HepG2 (cell line): Measurements from ENCODE around the gene ESF1. TPM values are rescaled to one million over a fixed set of nuclear protein-coding genes. Genes with fewer than 3 reads are reported as not detected.

Experiments
- ATAD3A ChIP-seq: sonication (generic); formaldehyde crosslinking; IDR thresholded peaks from 2 replicates; pipeline ENCODE4 v1.4.0; 2020; ENCODE audit warnings: missing genetic modification reagents
- CBX5 ChIP-seq: sonication (generic); formaldehyde crosslinking; IDR thresholded peaks from 2 replicates; pipeline ENCODE4 v1.4.0; 2020; ENCODE audit warnings: missing genetic modification reagents, borderline replicate concordance
- CEBPB ChIP-seq: IDR thresholded peaks from 2 replicates; pipeline ENCODE4 v1.6.1; 2011; ENCODE audit warnings: low read depth, low read length, improper control_type of control experiment, borderline replicate concordance
- CHD2 ChIP-seq: IDR thresholded peaks from 2 replicates; pipeline ENCODE4 v1.6.1; 2011; ENCODE audit warnings: low read depth, low read length, improper control_type of control experiment
- EEA1 ChIP-seq: sonication (generic); formaldehyde crosslinking; IDR thresholded peaks from 2 replicates; pipeline ENCODE4 v1.5.1; 2020; ENCODE audit warnings: mild to moderate bottlenecking, missing genetic modification reagents, borderline replicate concordance
- HNRNPUL1 ChIP-seq: fragments of 200-400 bp; formaldehyde crosslinking; IDR thresholded peaks from 2 replicates; pipeline ENCODE4 v1.6.1; 2017; ENCODE audit warnings: low read depth, mild to moderate bottlenecking, low read length, moderate library complexity
- KLF6 ChIP-seq: IDR thresholded peaks from 2 replicates; pipeline ENCODE4 v1.8.0; 2016; ENCODE audit warnings: missing biosample characterization, missing genetic modification reagents
- MAF1 ChIP-seq: sonication (generic); formaldehyde crosslinking; IDR thresholded peaks from 2 replicates; pipeline ENCODE4 v1.5.0; 2020; ENCODE audit warnings: missing genetic modification reagents, borderline replicate concordance
- MBD4 ChIP-seq: IDR thresholded peaks from 2 replicates; pipeline ENCODE4 v1.6.1; 2012; ENCODE audit warnings: low read length, inconsistent platforms, borderline replicate concordance
- MEF2D ChIP-seq: sonication (generic); formaldehyde crosslinking; IDR thresholded peaks from 2 replicates; pipeline ENCODE4 v1.5.1; 2020; ENCODE audit warnings: mild to moderate bottlenecking, missing genetic modification reagents
- MXD3 ChIP-seq: IDR thresholded peaks from 2 replicates; pipeline ENCODE4 v1.6.1; 2016; ENCODE audit warnings: mild to moderate bottlenecking, missing biosample characterization, missing genetic modification reagents
- PAX8 ChIP-seq: sonication (generic); formaldehyde crosslinking; IDR thresholded peaks from 2 replicates; pipeline ENCODE4 v1.8.0; 2022; ENCODE audit warnings: mild to moderate bottlenecking, missing genetic modification reagents, borderline replicate concordance
- PLSCR1 ChIP-seq: sonication (generic); formaldehyde crosslinking; IDR thresholded peaks from 2 replicates; pipeline ENCODE4 v1.5.0; 2020; ENCODE audit warnings: missing genetic modification reagents, mild to moderate bottlenecking, borderline replicate concordance
- REL ChIP-seq: sonication (generic); formaldehyde crosslinking; conservative IDR thresholded peaks from 2 replicates; pipeline ENCODE4 v1.8.0; 2022; ENCODE audit warnings: mild to moderate bottlenecking, missing genetic modification reagents, moderate library complexity
- RELA ChIP-seq: sonication (generic); formaldehyde crosslinking; IDR thresholded peaks from 2 replicates; pipeline ENCODE4 v1.4.0; 2020; ENCODE audit warnings: missing genetic modification reagents
- SIN3A ChIP-seq: IDR thresholded peaks from 2 replicates; pipeline ENCODE4 v1.6.1; 2011; ENCODE audit warnings: low read depth, mild to moderate bottlenecking, control low read depth, low read length, borderline replicate concordance
- SNAPC4 ChIP-seq: sonication (generic); formaldehyde crosslinking; IDR thresholded peaks from 2 replicates; pipeline ENCODE4 v1.4.0; 2020; ENCODE audit warnings: mild to moderate bottlenecking, missing genetic modification reagents
- TCF7L2 ChIP-seq: IDR thresholded peaks from 2 replicates; pipeline ENCODE4 v1.6.1; 2011; ENCODE audit warnings: mild to moderate bottlenecking, low read depth, low read length, moderate library complexity
- ZBED4 ChIP-seq: sonication (generic); formaldehyde crosslinking; IDR thresholded peaks from 2 replicates; pipeline ENCODE4 v1.4.0; 2020; ENCODE audit warnings: missing genetic modification reagents, borderline replicate concordance
- ZFP62 ChIP-seq: sonication (generic); formaldehyde crosslinking; IDR thresholded peaks from 2 replicates; pipeline ENCODE4 v1.4.0; 2020; ENCODE audit warnings: missing genetic modification reagents
- ZNF143 ChIP-seq: sonication (generic); formaldehyde crosslinking; IDR thresholded peaks from 2 replicates; pipeline ENCODE4 v1.4.0; 2020; ENCODE audit warnings: missing genetic modification reagents
- ZNF329 ChIP-seq: sonication (generic); formaldehyde crosslinking; IDR thresholded peaks from 2 replicates; pipeline ENCODE4 v1.9.0; 2021; ENCODE audit warnings: low read depth, mild to moderate bottlenecking, missing genetic modification reagents
- polyA plus RNA-seq, 8 experiments: library from polyadenylated mRNA; depleted of rRNA in 3 of 8; stranded (reverse) in 7 of 8; unstranded in 1 of 8; fragments of >200 nt; fragmentation: Illumina TruSeq in 4 of 8; extraction: Trizol in 4 of 8; gene quantifications; 2 replicates each; pipeline versions ENCODE4 v1.2.1 to v1.2.3, GENCODE V29; 2011 to 2016; ENCODE audit warnings: low read depth in 4 of 8, missing spikeins in 1 of 8, mixed read lengths in 1 of 8; ENCODE audit not compliant: insufficient read depth in 1 of 8
- total RNA-seq, 5 experiments: library from RNA; depleted of rRNA; stranded (reverse); fragments of >200 nt; fragmentation: Illumina TruSeq; extraction: Trizol; gene quantifications; 2 replicates each; pipeline ENCODE4 v1.2.3, GENCODE V29; 2016; ENCODE audit warnings: low read depth in 1 of 5

The ESF1 gene
- total and polyA plus RNA-seq, 2 of the 13 experiments (the other 11 are each of a cell fraction or from before 2014, with no cell fraction given) = 7.3 to 66.9 TPM

- TF ChIP-seq PAX8 (CRISPR knock-in tag) (no peak), CHD2 (no peak), ATAD3A (CRISPR knock-in tag) (no peak), PLSCR1 (no peak), MBD4 (no peak), EEA1 (CRISPR knock-in tag) (no peak; the same call in 1 of the 2 replicates), RELA (CRISPR knock-in tag) (no peak), SNAPC4 (no peak), ZBED4 (0 out of 2 replicates have a peak, but pooled peaks have one; percentile 25), CEBPB (no peak), REL (CRISPR knock-in tag) (no peak), MEF2D (CRISPR knock-in tag) (no peak), MAF1 (CRISPR knock-in tag) (no peak), SIN3A (no peak), TCF7L2 (no peak), CBX5 (CRISPR knock-in tag) (no peak; the same call in 1 of the 2 replicates), ZNF329 (CRISPR knock-in tag) (no peak), ZNF143 (CRISPR knock-in tag) (no peak), HNRNPUL1 (no peak), MXD3 (CRISPR knock-in tag) (no peak; the same call in 1 of the 2 replicates), ZFP62 (CRISPR knock-in tag) (no peak), KLF6 (CRISPR knock-in tag) (no peak)
Observed at GRCh38 chr20:13800728-13801134, 16.0 kb upstream of the ESF1 start (continued).
